VCaP (cell line): ENCODE results near the gene UBN2.
"Not testable (repeated sequence)": the region's sequence is repeated elsewhere in the genome, so short reads cannot be mapped to it uniquely, and the experiment has no call there.

Experiments
- H3K27ac ChIP-seq: fragments of 450-650 bp; 2 replicates; pipeline ENCODE4 v1.5.1; 2017
- TF ChIP-seq, protein P1 (sequence below): fragments of 450-650 bp; conservative IDR thresholded peaks from 2 replicates; pipeline ENCODE4 v1.5.1; 2017; ENCODE audit warnings: mild to moderate bottlenecking, moderate library complexity

The UBN2 gene

GRCh38 chr7:139192014-139192706, 38.9 kb upstream of the UBN2 start:
- no peak overlapping the region for H3K27ac ChIP-seq
- TF ChIP-seq, protein P1, sequence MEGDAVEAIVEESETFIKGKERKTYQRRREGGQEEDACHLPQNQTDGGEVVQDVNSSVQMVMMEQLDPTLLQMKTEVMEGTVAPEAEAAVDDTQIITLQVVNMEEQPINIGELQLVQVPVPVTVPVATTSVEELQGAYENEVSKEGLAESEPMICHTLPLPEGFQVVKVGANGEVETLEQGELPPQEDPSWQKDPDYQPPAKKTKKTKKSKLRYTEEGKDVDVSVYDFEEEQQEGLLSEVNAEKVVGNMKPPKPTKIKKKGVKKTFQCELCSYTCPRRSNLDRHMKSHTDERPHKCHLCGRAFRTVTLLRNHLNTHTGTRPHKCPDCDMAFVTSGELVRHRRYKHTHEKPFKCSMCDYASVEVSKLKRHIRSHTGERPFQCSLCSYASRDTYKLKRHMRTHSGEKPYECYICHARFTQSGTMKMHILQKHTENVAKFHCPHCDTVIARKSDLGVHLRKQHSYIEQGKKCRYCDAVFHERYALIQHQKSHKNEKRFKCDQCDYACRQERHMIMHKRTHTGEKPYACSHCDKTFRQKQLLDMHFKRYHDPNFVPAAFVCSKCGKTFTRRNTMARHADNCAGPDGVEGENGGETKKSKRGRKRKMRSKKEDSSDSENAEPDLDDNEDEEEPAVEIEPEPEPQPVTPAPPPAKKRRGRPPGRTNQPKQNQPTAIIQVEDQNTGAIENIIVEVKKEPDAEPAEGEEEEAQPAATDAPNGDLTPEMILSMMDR: no peak

GRCh38 chr7:139200382-139200781, 30.7 kb upstream of the UBN2 start:
- no peak overlapping the region for H3K27ac ChIP-seq
- TF ChIP-seq, protein P1: no peak

GRCh38 chr7:139203992-139204391, 27.0 kb upstream of the UBN2 start:
- TF ChIP-seq, protein P1: no peak
- H3K27ac ChIP-seq: no peak overlapping the region

GRCh38 chr7:139205843-139206242, 25.2 kb upstream of the UBN2 start:
- no peak overlapping the region for H3K27ac ChIP-seq
- TF ChIP-seq, protein P1: no peak

DNA sequence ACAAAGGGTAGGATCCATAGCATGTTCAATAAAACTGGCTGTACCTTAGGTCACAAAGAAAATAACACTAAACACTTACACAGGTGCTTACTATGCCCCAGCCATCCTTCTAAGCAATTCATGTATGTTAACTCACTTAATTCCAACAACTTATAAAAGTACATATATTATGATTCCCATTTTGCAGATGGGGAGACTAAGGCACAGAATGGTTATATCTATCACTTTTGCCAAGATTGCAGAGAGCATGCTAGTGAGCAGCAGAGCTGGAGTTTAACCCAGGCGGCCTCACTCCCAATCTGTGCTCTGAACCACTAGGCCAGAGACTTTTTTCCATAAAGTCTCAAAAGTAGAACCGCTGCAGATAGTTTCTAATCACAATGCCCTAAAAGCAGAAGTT, 18.9 kb upstream of the UBN2 start:
- TF ChIP-seq, protein P1: no peak
- H3K27ac ChIP-seq: no peak overlapping the region

DNA sequence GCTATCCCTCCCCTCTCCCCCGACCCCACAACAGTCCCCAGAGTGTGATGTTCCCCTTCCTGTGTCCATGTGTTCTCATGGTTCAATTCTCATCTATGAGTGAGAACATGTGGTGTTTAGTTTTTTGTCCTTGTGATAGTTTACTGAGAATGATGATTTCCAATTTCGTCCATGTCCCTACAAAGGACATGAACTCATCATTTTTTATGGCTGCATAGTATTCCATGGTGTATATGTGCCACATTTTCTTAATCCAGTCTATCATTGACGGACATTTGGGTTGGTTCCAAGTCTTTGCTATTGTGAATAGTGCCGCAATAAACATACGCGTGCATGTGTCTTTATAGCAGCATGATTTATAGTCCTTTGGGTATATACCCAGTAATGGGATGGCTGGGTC, 17.5 kb upstream of the UBN2 start:
- H3K27ac ChIP-seq: not testable (repeated sequence)

DNA sequence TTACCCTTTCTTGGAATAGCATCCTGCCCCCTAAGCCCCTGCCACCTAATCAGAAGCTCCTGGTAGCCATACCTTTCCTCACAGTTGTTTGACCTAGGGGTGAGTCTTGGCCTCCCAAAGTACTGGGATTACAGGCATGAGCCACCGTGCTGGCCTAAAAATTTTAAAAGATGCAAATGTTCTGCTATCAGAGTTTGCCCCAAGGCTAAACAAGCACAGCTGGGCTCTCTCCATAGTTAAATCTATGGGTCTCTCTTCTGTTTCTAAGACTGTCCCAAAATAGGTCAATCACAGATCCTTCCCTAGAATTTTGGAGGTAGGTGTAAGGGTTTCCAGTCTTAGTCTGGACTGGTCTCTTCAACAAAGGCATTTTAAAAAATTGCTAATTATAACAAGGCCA, 12.9 kb upstream of the UBN2 start:
- H3K27ac ChIP-seq: no peak overlapping the region
- TF ChIP-seq, protein P1: no peak

DNA sequence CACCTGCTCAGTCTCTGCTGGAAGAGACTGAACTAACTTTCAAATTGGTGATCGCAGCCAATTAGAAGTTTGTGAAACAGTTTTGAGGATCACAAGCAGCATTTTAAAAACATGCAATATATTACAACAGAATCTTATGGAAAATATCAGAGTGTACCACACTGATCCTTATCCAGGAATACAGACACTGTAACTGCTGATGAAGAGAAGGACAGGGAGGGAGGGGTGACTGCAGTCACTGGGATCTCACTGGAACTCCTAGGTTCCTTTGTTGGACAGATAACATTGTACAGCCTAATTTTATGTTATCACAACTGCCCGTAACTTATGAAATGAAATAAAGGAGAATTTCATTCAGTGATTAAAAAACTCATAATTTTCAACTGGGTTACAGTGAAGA, 6.8 kb upstream of the UBN2 start:
- TF ChIP-seq, protein P1: no peak
- H3K27ac ChIP-seq: no peak overlapping the region

DNA sequence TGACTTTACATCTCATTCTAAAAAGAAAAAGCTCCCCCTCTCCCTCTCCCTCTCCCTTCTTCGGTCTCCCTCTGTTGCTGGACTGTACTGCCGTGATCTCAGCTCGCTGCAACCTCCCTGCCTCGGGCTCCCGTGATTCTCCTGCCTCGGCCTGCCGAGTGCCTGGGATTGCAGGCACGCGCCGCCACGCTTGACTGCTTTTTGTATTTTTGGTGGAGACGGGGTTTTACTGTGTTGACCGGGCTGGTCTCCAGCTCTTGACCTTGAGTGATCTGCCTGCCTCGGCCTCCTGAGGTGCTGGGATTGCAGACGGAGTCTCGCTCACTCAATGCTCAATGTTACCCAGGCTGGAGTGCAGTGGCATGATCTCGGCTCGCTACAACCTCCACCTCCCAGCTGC, 6.2 kb upstream of the UBN2 start:
- not testable (repeated sequence) for H3K27ac ChIP-seq

- not testable (repeated sequence) for H3K27ac ChIP-seq
Observed at GRCh38 chr7:139225286-139226157, 5.5 kb upstream of the UBN2 start.

DNA sequence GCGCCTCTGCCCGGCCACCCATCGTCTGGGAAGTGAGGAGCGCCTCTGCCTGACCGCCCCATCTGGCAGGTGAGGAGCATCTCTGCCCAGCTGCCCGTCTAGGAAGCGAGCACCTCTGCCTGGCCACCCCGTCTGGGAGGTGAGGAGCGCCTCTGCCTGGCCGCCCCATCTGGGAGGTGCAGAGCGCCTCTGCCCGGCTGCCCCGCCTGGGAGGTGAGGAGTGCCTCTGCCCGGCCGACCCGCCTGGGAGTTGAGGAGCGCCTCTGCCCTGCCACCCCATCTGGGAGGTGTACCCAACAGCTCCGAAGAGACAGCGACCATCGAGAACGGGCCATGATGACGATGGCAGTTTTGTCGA, 4.9 kb upstream of the UBN2 start:
- not testable (repeated sequence) for H3K27ac ChIP-seq

- H3K27ac ChIP-seq: not testable (repeated sequence)
Observed at GRCh38 chr7:139226988-139227488, 4.0 kb upstream of the UBN2 start.
